ENCODE data around the gene TOM1. TPM values are rescaled to one million over a fixed set of nuclear protein-coding genes. Genes with fewer than 3 reads are reported as not detected.
"Not testable (repeated sequence)": the region's sequence is repeated elsewhere in the genome, so short reads cannot be mapped to it uniquely, and the experiment has no call there.

The TOM1 gene
- total RNA-seq, 2 donors from 2014 or later: 108 TPM

DNA sequence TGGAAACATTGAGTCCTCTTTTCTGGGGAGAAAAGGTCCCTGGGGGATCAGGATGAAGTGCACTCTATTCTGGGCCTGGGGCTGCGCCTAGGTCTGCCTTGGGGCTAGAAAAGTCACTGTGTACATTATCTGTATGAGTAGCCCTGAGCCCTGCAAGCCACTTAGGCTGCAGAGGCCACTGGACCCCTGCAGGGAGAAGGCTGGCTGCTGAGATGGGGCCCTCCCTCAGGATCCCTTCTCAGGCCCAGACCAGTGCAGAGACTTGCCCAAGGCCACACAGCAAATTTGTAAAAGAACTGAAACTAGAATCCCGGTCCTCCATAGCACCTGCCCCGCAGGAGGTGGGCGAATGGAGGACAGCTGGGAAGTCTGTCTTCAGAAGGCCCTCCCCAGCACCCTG lies 54.4 kb downstream of the TOM1 start:
- Histone ChIP-seq H3K36me3 (no peaks in the 10 kb centered on the region), H3K4me3 (no peak overlapping the region), H3K27ac (no peak overlapping the region), H3K4me1 (peaks cover 0 to 33% of the 10 kb centered on the region in 2 donors), H3K27me3 (no peaks in the 10 kb centered on the region), H3K9me3 (no peaks in the 10 kb centered on the region)
- DNase-seq (ENCODE audit: low spot score): no peak
- TF ChIP-seq, protein P1, sequence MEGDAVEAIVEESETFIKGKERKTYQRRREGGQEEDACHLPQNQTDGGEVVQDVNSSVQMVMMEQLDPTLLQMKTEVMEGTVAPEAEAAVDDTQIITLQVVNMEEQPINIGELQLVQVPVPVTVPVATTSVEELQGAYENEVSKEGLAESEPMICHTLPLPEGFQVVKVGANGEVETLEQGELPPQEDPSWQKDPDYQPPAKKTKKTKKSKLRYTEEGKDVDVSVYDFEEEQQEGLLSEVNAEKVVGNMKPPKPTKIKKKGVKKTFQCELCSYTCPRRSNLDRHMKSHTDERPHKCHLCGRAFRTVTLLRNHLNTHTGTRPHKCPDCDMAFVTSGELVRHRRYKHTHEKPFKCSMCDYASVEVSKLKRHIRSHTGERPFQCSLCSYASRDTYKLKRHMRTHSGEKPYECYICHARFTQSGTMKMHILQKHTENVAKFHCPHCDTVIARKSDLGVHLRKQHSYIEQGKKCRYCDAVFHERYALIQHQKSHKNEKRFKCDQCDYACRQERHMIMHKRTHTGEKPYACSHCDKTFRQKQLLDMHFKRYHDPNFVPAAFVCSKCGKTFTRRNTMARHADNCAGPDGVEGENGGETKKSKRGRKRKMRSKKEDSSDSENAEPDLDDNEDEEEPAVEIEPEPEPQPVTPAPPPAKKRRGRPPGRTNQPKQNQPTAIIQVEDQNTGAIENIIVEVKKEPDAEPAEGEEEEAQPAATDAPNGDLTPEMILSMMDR (IDR thresholded peaks at IDR 0.05): no peak

DNA sequence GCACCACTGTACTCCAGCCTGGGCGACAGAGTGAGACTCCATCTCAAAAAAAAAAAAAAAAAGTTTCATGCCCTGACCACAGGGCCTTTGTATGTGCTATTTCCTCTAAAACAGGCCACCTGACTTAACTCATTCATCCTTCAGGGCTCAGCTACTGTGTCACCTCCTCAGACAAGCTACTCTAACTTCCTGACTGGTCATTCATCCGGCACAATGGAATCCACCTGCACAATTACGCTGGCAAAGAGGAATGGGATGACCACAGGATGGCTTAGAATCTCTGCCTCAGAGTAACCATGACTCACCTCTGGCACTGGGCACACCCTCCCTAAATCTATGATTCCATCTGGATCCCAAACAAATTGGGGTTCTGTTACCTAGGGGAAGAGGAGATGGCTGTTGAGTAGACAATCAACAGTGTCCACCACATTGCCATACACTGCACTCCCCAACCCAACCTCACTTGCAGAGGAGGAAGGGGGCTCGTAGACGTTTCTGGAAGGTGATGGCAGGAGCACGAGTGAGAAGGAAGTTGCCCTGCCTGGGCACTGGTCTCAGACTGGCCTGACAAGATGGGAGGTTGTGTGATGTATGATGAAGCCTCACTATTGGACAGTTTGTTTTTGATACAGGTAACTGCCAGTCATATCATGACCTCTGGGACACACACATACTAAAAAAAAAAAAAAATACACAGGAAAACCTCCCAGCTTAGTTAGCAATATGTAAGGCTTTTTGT lies 58.4 kb downstream of the TOM1 start:
- no peak overlapping the region for H3K27ac ChIP-seq
- H3K9me3 ChIP-seq: no peaks in the 10 kb centered on the region
- no peak for DNase-seq (ENCODE audit: low spot score)
- no peaks in the 10 kb centered on the region for H3K27me3 ChIP-seq
- H3K36me3 ChIP-seq: no peaks in the 10 kb centered on the region
- H3K4me3 ChIP-seq: no peak overlapping the region
- no peaks in the 10 kb centered on the region for H3K4me1 ChIP-seq
- TF ChIP-seq, protein P1 (IDR thresholded peaks at IDR 0.05): no peak

DNA sequence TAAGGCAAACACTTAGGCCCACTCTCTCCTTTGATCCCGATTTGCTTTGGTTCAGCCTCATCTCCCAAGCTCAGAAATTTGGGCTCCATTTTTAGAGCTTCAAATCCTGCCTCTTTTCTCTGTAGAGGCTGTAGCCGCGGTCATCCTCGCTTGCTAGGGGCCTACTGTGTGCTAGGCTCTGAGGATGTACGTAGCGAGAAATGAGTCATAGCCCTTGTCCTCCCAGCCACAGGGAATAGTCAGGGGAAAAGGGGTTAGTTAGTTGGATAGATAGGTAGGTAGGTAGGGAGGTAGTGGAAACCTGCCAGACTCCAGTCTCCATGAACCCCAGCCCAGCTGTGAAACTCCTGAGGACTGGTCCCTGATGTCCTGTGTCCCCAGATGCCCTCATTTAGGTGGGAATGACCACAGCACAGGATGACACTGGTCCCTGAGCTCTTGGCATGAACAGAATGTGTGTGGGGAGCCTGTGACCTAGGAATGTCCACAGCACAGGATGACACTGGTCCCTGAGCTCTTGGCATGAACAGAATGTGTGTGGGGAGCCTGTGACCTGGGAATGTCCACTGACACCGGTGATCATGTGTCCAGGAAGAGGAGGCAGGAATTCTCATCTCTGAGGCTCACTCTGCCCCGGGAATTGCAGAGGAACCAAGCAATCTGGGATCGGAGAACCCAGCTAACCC lies 59.8 kb downstream of the TOM1 start:
- Histone ChIP-seq H3K9me3 (no peaks in the 10 kb centered on the region), H3K27ac (no peak overlapping the region), H3K4me1 (no peaks in the 10 kb centered on the region), H3K36me3 (no peaks in the 10 kb centered on the region), H3K27me3 (no peaks in the 10 kb centered on the region), H3K4me3 (no peak overlapping the region)
- TF ChIP-seq, protein P1 (IDR thresholded peaks at IDR 0.05): no peak
- no peak for DNase-seq (ENCODE audit: low spot score)

DNA sequence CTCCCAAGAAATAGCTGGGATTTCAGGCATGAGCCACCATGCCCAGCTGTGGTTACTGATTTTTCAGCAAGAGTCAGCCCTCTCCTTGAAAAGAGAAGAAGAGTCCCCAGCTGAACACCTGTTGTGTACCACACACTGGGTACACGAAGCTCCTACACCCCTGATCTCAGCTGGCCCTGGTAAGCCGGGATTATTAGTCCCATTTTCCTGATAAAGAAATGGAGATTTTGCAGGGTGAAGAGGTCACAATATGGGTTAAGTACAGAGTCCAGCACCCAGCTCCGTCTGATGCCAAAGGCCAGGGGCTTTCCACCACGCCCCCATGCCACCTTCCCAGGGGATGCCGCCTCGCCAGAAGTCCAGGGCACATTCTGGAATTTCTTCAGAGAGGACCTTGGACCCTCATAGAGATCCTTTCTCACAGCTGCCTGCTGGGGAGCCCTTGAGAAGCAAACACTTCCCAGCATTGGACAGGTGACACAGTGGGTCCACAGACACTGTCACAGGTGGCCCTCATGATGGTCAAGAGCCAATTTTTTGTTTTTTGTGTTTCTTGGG lies 61.4 kb downstream of the TOM1 start:
- Histone ChIP-seq H3K4me1 (no peaks in the 10 kb centered on the region), H3K27me3 (no peaks in the 10 kb centered on the region), H3K4me3 (no peak overlapping the region), H3K27ac (no peak overlapping the region), H3K36me3 (no peaks in the 10 kb centered on the region), H3K9me3 (no peaks in the 10 kb centered on the region)
- DNase-seq (ENCODE audit: low spot score): no peak
- TF ChIP-seq, protein P1 (IDR thresholded peaks at IDR 0.05): no peak

DNA sequence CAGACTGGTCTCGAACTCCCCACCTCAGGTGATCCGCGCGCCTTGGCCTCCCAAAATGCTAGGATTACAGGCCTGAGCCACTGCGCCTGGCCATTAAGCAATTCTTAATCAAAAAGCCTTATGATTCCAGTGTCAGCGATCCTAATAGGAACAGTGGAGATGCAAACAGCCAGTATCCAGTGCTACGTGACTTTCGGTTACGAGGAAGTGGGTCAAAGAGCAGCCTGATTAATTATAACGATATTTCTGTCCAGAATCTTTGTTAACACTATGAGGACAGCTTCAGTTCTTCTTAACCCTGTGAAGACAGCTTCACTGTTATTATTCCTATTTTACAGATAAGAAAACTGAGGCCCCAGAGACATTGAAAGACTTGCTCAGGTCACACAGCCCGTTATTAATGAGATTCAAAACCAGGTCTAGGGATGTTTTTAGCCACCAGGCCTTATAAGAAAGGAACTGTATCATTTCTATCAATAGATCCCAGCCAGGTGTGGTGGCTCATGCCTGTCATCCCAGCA lies 63.9 kb downstream of the TOM1 start:
- no peak for DNase-seq (ENCODE audit: low spot score)
- Histone ChIP-seq H3K36me3 (no peaks in the 10 kb centered on the region), H3K27ac (no peak overlapping the region), H3K4me3 (no peak overlapping the region), H3K9me3 (no peaks in the 10 kb centered on the region), H3K4me1 (no peaks in the 10 kb centered on the region), H3K27me3 (no peaks in the 10 kb centered on the region)
- TF ChIP-seq, protein P1 (IDR thresholded peaks at IDR 0.05): no peak

DNA sequence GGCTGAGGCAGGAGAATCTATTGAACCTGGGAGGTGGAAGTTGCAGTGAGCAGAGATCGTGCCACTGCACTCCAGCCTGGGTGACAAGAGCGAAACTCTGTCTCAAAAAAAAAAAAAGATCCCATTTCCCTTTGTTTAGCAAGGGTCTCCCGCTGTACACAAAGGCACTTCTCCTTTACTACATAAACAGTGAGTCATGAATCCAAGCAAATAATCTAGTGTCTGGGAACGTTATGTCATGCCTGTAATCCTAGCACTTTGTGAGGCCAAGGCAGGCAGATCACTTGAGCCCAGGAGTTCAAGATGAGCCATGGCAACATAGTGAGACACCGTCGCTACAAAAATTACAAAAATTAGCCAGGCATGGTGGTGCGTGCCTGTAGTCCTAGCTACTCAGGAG lies 64.5 kb downstream of the TOM1 start:
- not testable (repeated sequence) for DNase-seq (ENCODE audit: low spot score); H3K27me3 ChIP-seq; H3K4me1 ChIP-seq; H3K36me3 ChIP-seq; H3K9me3 ChIP-seq; H3K27ac ChIP-seq; H3K4me3 ChIP-seq

Data from right atrium auricular region (tissue), 2 donors.